Measurements from ENCODE around the gene CITED4.

GRCh38 chr1:40858856-40859416 lies 3.2 kb downstream of the CITED4 start:
- TF ChIP-seq CTCF (IDR thresholded peaks at IDR 0.05; ENCODE audit: borderline replicate concordance, extremely low read depth, low read length, poor library complexity, severe bottlenecking) (no peak), EZH2 (IDR thresholded peaks at IDR 0.05; ENCODE audit: borderline replicate concordance, low read depth, low read length, severe bottlenecking) (no peak)

All from DND-41 (cell line).